ENCODE measurements around the gene ZNF708. TPM values are rescaled to one million over a fixed set of nuclear protein-coding genes. Genes with fewer than 3 reads are reported as not detected.
"Not testable (repeated sequence)": the region's sequence is repeated elsewhere in the genome, so short reads cannot be mapped to it uniquely, and the experiment has no call there.

The ZNF708 gene
- total RNA-seq, 2 experiments from 2014 or later = 7.8 to 10.9 TPM

GRCh38 chr19:21317821-21318220 lies 11.4 kb downstream of the ZNF708 start:
- CTCF ChIA-PET = no interaction called here
- no peak overlapping the region for H3K27ac Mint-ChIP-seq
- intact Hi-C loops (cut with micrococcal nuclease) = no loop called here

GRCh38 chr19:21314676-21315075 lies 14.5 kb downstream of the ZNF708 start:
- H3K9me3 Mint-ChIP-seq = no peaks in the 10 kb centered on the region
- CTCF ChIA-PET = interaction anchor here (0.6 kb wide), 1 partner anchor 19 kb away, joined by 3 read pairs; no protein-coding TSS in a partner anchor
- H3K27ac Mint-ChIP-seq = peak overlapping the region; percentile 50
- no peaks in the 10 kb centered on the region for H3K27me3 Mint-ChIP-seq (ENCODE audit: low read depth)
- no peak for DNase-seq
- H3K4me1 Mint-ChIP-seq (ENCODE audit: low read depth) = peaks cover 46% of the 10 kb centered on the region
- no peak overlapping the region for H3K4me3 Mint-ChIP-seq
- H3K36me3 Mint-ChIP-seq (ENCODE audit: low read depth) = peaks cover 44% of the 10 kb centered on the region
- intact Hi-C loops (cut with micrococcal nuclease) = no loop called here

More at GRCh38 chr19:21317821-21318220, 11.4 kb downstream of the ZNF708 start:
- Mint-ChIP-seq H3K4me1 (ENCODE audit: low read depth) (peaks cover 51% of the 10 kb centered on the region), H3K36me3 (ENCODE audit: low read depth) (peaks cover 51% of the 10 kb centered on the region), H3K4me3 (no peak overlapping the region), H3K27me3 (ENCODE audit: low read depth) (no peaks in the 10 kb centered on the region), H3K9me3 (no peaks in the 10 kb centered on the region)
- no peak for DNase-seq

GRCh38 chr19:21312807-21313206 lies 16.4 kb downstream of the ZNF708 start:
- H3K9me3 Mint-ChIP-seq; H3K27me3 Mint-ChIP-seq (ENCODE audit: low read depth); intact Hi-C loops (cut with micrococcal nuclease); DNase-seq; H3K27ac Mint-ChIP-seq; CTCF ChIA-PET; H3K4me3 Mint-ChIP-seq: not testable (repeated sequence)
- H3K4me1 Mint-ChIP-seq (ENCODE audit: low read depth) = peaks cover 49% of the 10 kb centered on the region
- H3K36me3 Mint-ChIP-seq (ENCODE audit: low read depth) = peaks cover 51% of the 10 kb centered on the region

GRCh38 chr19:21308773-21309172 lies 20.4 kb downstream of the ZNF708 start:
- no peaks in the 10 kb centered on the region for H3K9me3 Mint-ChIP-seq
- peak overlapping the region; percentile 63 for H3K27ac Mint-ChIP-seq
- peaks cover 61% of the 10 kb centered on the region for H3K36me3 Mint-ChIP-seq (ENCODE audit: low read depth)
- intact Hi-C loops (cut with micrococcal nuclease) = no loop called here
- peaks cover 28% of the 10 kb centered on the region for H3K4me1 Mint-ChIP-seq (ENCODE audit: low read depth)
- no peak for DNase-seq
- CTCF ChIA-PET = interaction anchor here (1.1 kb wide), 1 partner anchor 11 kb away, joined by 5 read pairs; no protein-coding TSS in a partner anchor
- H3K27me3 Mint-ChIP-seq (ENCODE audit: low read depth) = no peaks in the 10 kb centered on the region
- no peak overlapping the region for H3K4me3 Mint-ChIP-seq

- H3K4me3 Mint-ChIP-seq; DNase-seq; H3K27ac Mint-ChIP-seq; H3K27me3 Mint-ChIP-seq (ENCODE audit: low read depth); H3K9me3 Mint-ChIP-seq; intact Hi-C loops (cut with micrococcal nuclease); CTCF ChIA-PET: not testable (repeated sequence)
- Mint-ChIP-seq H3K4me1 (ENCODE audit: low read depth) (peaks cover 16% of the 10 kb centered on the region), H3K36me3 (ENCODE audit: low read depth) (peaks cover 60% of the 10 kb centered on the region)
Observed at GRCh38 chr19:21306881-21307479, 22.2 kb downstream of the ZNF708 start.

- intact Hi-C loops (cut with micrococcal nuclease); H3K27me3 Mint-ChIP-seq (ENCODE audit: low read depth); H3K4me3 Mint-ChIP-seq; H3K27ac Mint-ChIP-seq; CTCF ChIA-PET; DNase-seq; H3K4me1 Mint-ChIP-seq (ENCODE audit: low read depth): not testable (repeated sequence)
- peaks cover 47% of the 10 kb centered on the region for H3K9me3 Mint-ChIP-seq
- H3K36me3 Mint-ChIP-seq (ENCODE audit: low read depth) = peaks cover 55% of the 10 kb centered on the region
Observed at GRCh38 chr19:21293768-21294167, 35.4 kb downstream of the ZNF708 start.

GRCh38 chr19:21269813-21270212 lies 59.4 kb downstream of the ZNF708 start:
- Mint-ChIP-seq H3K9me3 (peaks cover 25% of the 10 kb centered on the region), H3K4me1 (ENCODE audit: low read depth) (no peaks in the 10 kb centered on the region), H3K27ac (no peak overlapping the region), H3K36me3 (ENCODE audit: low read depth) (no peaks in the 10 kb centered on the region), H3K4me3 (no peak overlapping the region), H3K27me3 (ENCODE audit: low read depth) (peaks cover 4% of the 10 kb centered on the region)
- intact Hi-C loops (cut with micrococcal nuclease) = no loop called here
- CTCF ChIA-PET = no interaction called here
- DNase-seq = no peak

GRCh38 chr19:21264891-21265290 lies 64.3 kb downstream of the ZNF708 start:
- Mint-ChIP-seq H3K36me3 (ENCODE audit: low read depth) (peaks cover 1% of the 10 kb centered on the region), H3K4me3 (no peak overlapping the region), H3K9me3 (peaks cover 18% of the 10 kb centered on the region), H3K4me1 (ENCODE audit: low read depth) (no peaks in the 10 kb centered on the region), H3K27me3 (ENCODE audit: low read depth) (no peaks in the 10 kb centered on the region), H3K27ac (no peak overlapping the region)
- DNase-seq = no peak
- CTCF ChIA-PET = no interaction called here
- intact Hi-C loops (cut with micrococcal nuclease) = no loop called here

- peaks cover 1% of the 10 kb centered on the region for H3K36me3 Mint-ChIP-seq (ENCODE audit: low read depth)
- no peaks in the 10 kb centered on the region for H3K4me1 Mint-ChIP-seq (ENCODE audit: low read depth)
- H3K4me3 Mint-ChIP-seq = no peak overlapping the region
- peaks cover 18% of the 10 kb centered on the region for H3K9me3 Mint-ChIP-seq
- no peak for DNase-seq
- H3K27ac Mint-ChIP-seq = no peak overlapping the region
- no peaks in the 10 kb centered on the region for H3K27me3 Mint-ChIP-seq (ENCODE audit: low read depth)
- intact Hi-C loops (cut with micrococcal nuclease) = no loop called here
- CTCF ChIA-PET = interaction anchor here (0.6 kb wide), 1 partner anchor 199 kb away, joined by 3 read pairs; no protein-coding TSS in a partner anchor
Observed at GRCh38 chr19:21264416-21264815, 64.8 kb downstream of the ZNF708 start.

GRCh38 chr19:21260848-21261381 lies 68.3 kb downstream of the ZNF708 start:
- H3K27ac Mint-ChIP-seq; intact Hi-C loops (cut with micrococcal nuclease); DNase-seq; CTCF ChIA-PET; H3K4me3 Mint-ChIP-seq; H3K36me3 Mint-ChIP-seq (ENCODE audit: low read depth); H3K27me3 Mint-ChIP-seq (ENCODE audit: low read depth); H3K4me1 Mint-ChIP-seq (ENCODE audit: low read depth): not testable (repeated sequence)
- peaks cover 16% of the 10 kb centered on the region for H3K9me3 Mint-ChIP-seq

- Mint-ChIP-seq H3K36me3 (ENCODE audit: low read depth) (peaks cover 1% of the 10 kb centered on the region), H3K9me3 (peaks cover 16% of the 10 kb centered on the region), H3K27ac (no peak overlapping the region), H3K27me3 (ENCODE audit: low read depth) (no peaks in the 10 kb centered on the region), H3K4me1 (ENCODE audit: low read depth) (no peaks in the 10 kb centered on the region), H3K4me3 (no peak overlapping the region)
- intact Hi-C loops (cut with micrococcal nuclease) = no loop called here
- CTCF ChIA-PET = no interaction called here
- no peak for DNase-seq
Observed at GRCh38 chr19:21260164-21260847, 68.9 kb downstream of the ZNF708 start.

- intact Hi-C loops (cut with micrococcal nuclease); H3K27ac Mint-ChIP-seq; H3K4me3 Mint-ChIP-seq: not testable (repeated sequence)
Observed at GRCh38 chr19:21259421-21260124, 69.6 kb downstream of the ZNF708 start.

More at GRCh38 chr19:21259421-21260124, 69.6 kb downstream of the ZNF708 start:
- H3K4me1 Mint-ChIP-seq (ENCODE audit: low read depth); H3K36me3 Mint-ChIP-seq (ENCODE audit: low read depth); DNase-seq; H3K27me3 Mint-ChIP-seq (ENCODE audit: low read depth); CTCF ChIA-PET: not testable (repeated sequence)
- H3K9me3 Mint-ChIP-seq = peaks cover 16% of the 10 kb centered on the region

Data from activated naive CD4-positive, alpha-beta T cell treated with anti-CD3 and anti-CD28 coated beads for 36 hours (primary cell).